ENCODE results near the gene BBC3.

BBC3 gene

GRCh38 chr19:47226426-47227351 is 4.3 kb downstream of the BBC3 start:
- peak overlapping the region; percentile 40 to 96 for H3K4me3 ChIP-seq (replicated peaks in 1 of 2; ENCODE audit: low read depth in 2 of 2, low read length in 2 of 2)
- DNase-seq (ENCODE audit: low read depth in 2 of 2): peak; percentile 83
- no peak for TF ChIP-seq CTCF (IDR thresholded peaks at IDR 0.05; ENCODE audit: low read depth, low read length)

- peak; percentile 83 to 93 for DNase-seq (ENCODE audit: low read depth in 2 of 2)
- TF ChIP-seq CTCF (IDR thresholded peaks at IDR 0.05; ENCODE audit: low read depth, low read length): peak; percentile 14
- peak overlapping the region in 1 of 2 donors; percentile 96 for H3K4me3 ChIP-seq (replicated peaks in 1 of 2; ENCODE audit: low read depth in 2 of 2, low read length in 2 of 2)
These were observed 5.1 kb downstream of the BBC3 start for GRCh38 chr19:47225746-47226425.

- H3K4me3 ChIP-seq (replicated peaks in 1 of 2; ENCODE audit: low read depth in 2 of 2, low read length in 2 of 2): no peak overlapping the region
- no peak for DNase-seq (ENCODE audit: low read depth in 2 of 2)
- no peak for TF ChIP-seq CTCF (IDR thresholded peaks at IDR 0.05; ENCODE audit: low read depth, low read length)
These were observed 9.1 kb downstream of the BBC3 start for GRCh38 chr19:47221890-47222289.

- no peak for TF ChIP-seq CTCF (IDR thresholded peaks at IDR 0.05; ENCODE audit: low read depth, low read length)
- DNase-seq (ENCODE audit: low read depth in 2 of 2): no peak
- no peak overlapping the region for H3K4me3 ChIP-seq (replicated peaks in 1 of 2; ENCODE audit: low read depth in 2 of 2, low read length in 2 of 2)
These were observed 9.7 kb downstream of the BBC3 start for GRCh38 chr19:47221080-47221841.

GRCh38 chr19:47215581-47215980 is 15.4 kb downstream of the BBC3 start:
- no peak overlapping the region for H3K4me3 ChIP-seq (replicated peaks in 1 of 2; ENCODE audit: low read depth in 2 of 2, low read length in 2 of 2)
- no peak for TF ChIP-seq CTCF (IDR thresholded peaks at IDR 0.05; ENCODE audit: low read depth, low read length)
- DNase-seq (ENCODE audit: low read depth in 2 of 2): no peak

- H3K4me3 ChIP-seq (replicated peaks in 1 of 2; ENCODE audit: low read depth in 2 of 2, low read length in 2 of 2): no peak overlapping the region
- peak; percentile 86 to 89 for DNase-seq (ENCODE audit: low read depth in 2 of 2)
These were observed 20.2 kb downstream of the BBC3 start for GRCh38 chr19:47210689-47211316.

More at GRCh38 chr19:47210689-47211316, 20.2 kb downstream of the BBC3 start:
- TF ChIP-seq CTCF (IDR thresholded peaks at IDR 0.05; ENCODE audit: low read depth, low read length): peak; percentile 85

Data from cardiac fibroblast (primary cell).